Neural progenitor cell (in vitro differentiated cells): ENCODE results near the gene PTPRU.

Experiments
- EZH2 ChIP-seq: fragments of 200-600 bp; sonication (generic); IDR thresholded peaks from 2 replicates; pipeline ENCODE4 v1.6.1; 2017; ENCODE audit warnings: antibody characterized with exemption, mild to moderate bottlenecking, moderate library complexity
- TF ChIP-seq, protein P1 (sequence below): fragments of 200-600 bp; sonication (generic); IDR thresholded peaks from 2 replicates; pipeline ENCODE4 v1.5.1; 2017; ENCODE audit warnings: antibody characterized with exemption, mild to moderate bottlenecking

DNA sequence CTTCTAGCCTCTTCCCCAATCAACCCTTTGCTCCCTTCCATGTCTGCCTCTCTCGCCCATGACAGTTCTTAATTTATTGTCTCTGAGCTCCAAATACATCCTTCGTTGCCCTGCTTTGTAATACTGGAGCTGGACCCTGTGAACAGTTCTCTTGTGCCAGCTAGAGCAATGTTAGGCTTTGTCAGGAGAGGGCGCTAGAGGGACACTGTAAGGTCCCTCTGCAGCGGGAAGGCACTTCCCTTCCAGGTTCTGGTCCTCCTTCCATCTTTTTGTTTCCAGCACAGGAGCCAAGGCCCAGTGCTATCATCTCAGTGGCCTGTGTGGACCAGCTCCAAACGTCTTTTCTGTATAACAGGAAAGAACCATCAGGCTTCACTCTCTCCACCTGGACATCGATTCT is 95.9 kb downstream of the PTPRU start:
- TF ChIP-seq, protein P1, sequence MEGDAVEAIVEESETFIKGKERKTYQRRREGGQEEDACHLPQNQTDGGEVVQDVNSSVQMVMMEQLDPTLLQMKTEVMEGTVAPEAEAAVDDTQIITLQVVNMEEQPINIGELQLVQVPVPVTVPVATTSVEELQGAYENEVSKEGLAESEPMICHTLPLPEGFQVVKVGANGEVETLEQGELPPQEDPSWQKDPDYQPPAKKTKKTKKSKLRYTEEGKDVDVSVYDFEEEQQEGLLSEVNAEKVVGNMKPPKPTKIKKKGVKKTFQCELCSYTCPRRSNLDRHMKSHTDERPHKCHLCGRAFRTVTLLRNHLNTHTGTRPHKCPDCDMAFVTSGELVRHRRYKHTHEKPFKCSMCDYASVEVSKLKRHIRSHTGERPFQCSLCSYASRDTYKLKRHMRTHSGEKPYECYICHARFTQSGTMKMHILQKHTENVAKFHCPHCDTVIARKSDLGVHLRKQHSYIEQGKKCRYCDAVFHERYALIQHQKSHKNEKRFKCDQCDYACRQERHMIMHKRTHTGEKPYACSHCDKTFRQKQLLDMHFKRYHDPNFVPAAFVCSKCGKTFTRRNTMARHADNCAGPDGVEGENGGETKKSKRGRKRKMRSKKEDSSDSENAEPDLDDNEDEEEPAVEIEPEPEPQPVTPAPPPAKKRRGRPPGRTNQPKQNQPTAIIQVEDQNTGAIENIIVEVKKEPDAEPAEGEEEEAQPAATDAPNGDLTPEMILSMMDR: peak; percentile 61
- TF ChIP-seq EZH2: no peak
